ENCODE results near the gene PLAAT2. TPM values are rescaled to one million over a fixed set of nuclear protein-coding genes. Genes with fewer than 3 reads are reported as not detected.
"Not testable (repeated sequence)": the region's sequence is repeated elsewhere in the genome, so short reads cannot be mapped to it uniquely, and the experiment has no call there.

PLAAT2 gene
- total RNA-seq, 1 experiment from 2014 or later, result 2.8 TPM

GRCh38 chr11:63578882-63579281 is 15.7 kb upstream of the PLAAT2 start:
- DNase-seq (ENCODE audit: low read depth), result not testable (repeated sequence)

DNA sequence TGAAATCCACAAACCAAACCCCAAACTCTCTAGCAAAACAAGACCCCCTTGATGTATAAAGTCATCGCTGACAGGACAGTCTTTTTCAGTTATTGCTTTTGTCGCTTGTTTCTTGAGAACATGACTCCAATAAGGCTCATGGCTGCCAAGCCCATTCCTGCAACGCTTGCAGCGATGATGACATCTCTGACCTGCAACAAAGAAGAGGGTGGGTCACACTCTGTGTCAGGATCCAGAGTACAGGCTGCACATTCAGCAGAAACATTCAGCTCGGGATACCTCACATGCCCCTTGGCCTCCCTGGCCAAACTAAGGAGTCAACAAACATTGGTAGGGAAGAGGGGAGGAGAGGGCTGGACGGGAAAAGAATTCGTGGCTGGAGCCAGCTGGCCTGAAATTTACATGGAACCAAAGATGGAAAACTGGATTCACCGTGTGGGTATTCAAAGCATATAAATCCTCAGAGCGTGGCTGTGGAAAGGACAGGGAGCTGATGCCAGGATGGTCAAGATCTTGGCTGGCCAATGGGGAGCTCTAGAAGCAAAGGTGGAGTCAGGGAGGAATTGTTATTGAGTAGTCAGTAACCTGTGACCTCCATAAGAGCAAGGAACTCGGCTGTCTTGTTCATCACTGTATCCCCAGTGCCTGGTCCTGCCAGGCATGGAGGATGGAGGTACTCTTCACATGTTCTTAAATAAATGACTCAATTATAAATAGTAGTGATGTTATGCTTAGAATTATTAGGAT is 11.8 kb upstream of the PLAAT2 start:
- DNase-seq (ENCODE audit: low read depth), result no peak

- DNase-seq (ENCODE audit: low read depth), result peak; percentile 77
These were observed 11.0 kb upstream of the PLAAT2 start for GRCh38 chr11:63573881-63574855.

- DNase-seq (ENCODE audit: low read depth), result no peak
These were observed 9.0 kb upstream of the PLAAT2 start for GRCh38 chr11:63572026-63572688.

GRCh38 chr11:63569570-63569969 is 6.4 kb upstream of the PLAAT2 start:
- DNase-seq (ENCODE audit: low read depth), result no peak

DNA sequence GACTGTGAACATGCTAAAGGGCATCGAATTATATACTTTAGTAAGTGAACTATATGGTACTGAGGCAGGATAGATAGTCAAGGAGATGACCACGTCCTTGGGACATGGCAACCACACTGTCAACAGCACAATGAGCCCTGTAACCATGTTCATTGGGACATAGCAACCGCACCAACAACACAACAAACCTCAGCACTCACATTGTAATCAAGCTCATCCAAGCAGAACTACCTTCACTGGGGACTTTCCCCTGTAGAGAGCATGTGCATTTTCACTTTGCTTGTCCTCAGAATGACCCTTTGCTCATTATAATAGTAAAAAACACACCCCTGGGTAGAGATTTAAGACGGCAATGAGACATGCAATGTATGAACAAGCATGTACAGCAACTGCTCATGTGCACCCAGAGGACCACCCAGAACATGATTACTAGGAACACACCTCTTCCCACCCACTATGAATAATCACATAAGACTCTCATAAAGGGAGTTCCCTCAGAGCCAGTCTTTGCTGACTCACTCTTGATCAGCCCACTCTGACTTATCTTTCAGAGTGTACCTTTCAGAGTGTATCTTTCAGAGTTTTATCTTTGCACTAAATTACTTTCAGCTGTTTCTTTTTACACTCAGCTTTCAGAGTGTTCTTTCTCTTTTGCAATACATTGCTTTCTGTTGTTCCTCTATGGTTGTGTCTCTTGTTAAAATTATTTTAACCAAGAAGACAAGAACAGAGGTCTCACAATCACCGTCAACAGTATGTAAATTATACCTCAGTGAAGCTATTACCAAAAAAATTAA is 4.1 kb upstream of the PLAAT2 start:
- DNase-seq (ENCODE audit: low read depth), result peak; percentile 95

GRCh38 chr11:63564784-63565350 is 1.7 kb upstream of the PLAAT2 start:
- DNase-seq (ENCODE audit: low read depth), result no peak

DNA sequence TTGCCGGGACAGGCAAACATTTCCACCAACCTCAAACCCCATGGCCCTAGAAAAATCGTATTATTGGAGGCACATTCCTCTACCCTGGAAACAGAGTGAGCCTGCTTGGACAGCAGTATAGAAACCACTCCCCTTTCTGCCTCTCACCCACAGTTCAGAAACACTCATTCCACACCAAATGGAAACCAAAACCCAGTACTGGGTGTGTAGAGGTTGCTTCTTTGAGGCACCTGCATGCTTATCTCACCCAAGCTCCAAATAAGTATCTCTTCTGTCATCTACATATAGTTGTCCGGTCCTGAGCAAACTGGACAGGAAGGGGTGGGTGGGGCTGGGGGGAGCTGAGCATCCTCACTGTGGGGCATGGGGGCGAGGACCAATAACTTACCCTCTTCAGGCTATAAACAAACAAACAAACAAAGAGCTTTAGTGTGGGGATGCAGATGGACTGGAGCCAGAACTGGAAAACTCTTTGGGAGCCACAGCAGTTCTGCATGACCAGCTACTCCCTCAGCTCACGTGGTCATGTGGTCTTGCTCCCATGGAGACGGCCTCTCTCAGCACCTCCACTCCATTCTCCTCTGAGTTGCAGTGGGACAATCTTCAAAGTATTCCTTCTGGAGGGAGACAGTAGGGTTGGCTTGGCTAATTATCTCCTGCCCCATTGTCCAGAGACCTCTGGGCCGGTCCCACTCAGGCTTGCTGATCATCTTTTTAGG is 1.0 kb upstream of the PLAAT2 start:
- no peak for DNase-seq (ENCODE audit: low read depth)

GRCh38 chr11:63560506-63561180 is 2.5 kb downstream of the PLAAT2 start:
- DNase-seq (ENCODE audit: low read depth), result peak; percentile 66

DNA sequence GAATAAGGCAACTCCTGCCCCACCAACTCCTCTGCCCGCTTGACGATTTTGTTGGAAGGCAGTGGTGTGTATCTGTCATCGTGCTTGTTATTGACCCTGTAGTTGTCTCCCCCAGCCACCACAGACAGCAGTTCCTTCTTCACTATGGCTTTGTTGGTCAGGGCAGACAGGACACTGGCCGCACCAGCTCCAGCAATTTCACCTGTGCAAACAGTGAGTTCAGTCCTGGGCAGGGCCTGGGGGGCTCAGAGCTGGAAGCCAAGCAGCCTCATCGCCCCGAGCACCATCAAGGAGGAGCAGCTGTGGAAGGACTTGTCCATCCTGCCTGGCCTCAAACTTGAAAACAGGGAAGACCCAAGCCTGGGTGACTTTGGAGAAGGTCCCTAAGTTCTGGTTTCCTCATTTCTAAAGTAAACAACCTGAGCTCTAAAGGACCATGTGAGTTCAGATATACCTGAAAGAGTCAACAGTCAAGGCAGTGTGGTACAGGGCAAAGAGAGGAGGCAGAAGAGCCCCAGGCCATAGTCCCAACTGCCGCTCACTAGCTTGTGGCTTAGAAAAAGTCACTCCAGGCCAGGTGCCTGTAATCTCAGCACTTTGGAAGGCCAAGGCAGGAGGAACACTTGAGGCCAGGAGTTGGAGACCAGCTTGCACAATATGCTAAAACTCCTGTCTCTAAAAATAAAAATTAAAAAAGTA is 4.6 kb downstream of the PLAAT2 start:
- no peak for DNase-seq (ENCODE audit: low read depth)

- no peak for DNase-seq (ENCODE audit: low read depth)
These were observed 5.6 kb downstream of the PLAAT2 start for GRCh38 chr11:63557570-63557969.

DNA sequence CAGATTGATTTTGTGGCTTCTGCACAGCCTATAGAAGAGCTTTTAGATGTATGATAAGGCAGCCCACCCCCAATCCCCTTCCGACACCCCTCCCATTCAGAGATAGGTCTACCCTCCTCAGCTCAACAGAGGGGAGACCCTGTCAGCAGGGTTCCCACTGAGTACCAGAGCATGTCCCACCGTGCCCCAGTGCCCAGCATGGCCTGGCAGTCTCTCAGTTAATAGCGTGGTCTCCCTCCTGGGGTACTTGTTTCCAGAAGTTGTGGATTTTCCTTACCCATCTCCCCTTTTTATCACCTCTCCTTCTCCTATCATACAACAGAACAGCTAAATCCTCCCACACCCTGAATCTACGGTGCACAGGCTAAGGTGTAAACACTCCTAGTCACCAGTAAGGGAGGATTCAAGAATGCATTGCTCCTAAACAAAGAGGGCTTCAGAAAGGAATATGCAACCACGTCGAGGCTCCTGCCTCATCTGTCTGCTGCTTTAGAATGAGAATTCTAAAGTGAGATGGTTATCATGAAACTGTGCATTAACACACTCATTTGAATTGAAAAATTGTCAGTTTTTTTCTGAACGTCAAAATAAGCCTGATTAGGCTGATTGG is 6.7 kb downstream of the PLAAT2 start:
- no peak for DNase-seq (ENCODE audit: low read depth)

DNA sequence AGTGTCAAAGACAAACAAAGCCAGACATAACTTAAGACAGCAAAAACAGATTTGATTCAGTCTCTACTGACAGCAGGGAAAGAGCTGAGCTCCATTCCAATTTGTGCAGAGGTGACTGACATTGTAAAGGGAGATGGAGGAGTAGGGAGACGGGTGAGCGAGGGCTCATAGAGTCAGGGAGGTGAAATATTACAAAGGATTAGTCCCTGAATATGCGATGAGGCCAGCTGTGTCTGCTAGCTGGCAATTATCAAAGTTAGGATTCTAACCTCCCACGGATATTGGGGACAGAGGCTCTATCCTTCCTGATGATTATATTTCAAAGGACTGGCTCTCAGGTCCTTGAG is 8.3 kb downstream of the PLAAT2 start:
- no peak for DNase-seq (ENCODE audit: low read depth)

- peak; percentile 24 for DNase-seq (ENCODE audit: low read depth)
These were observed 9.4 kb downstream of the PLAAT2 start for GRCh38 chr11:63553759-63554158.

GRCh38 chr11:63552921-63553320 is 10.3 kb downstream of the PLAAT2 start:
- DNase-seq (ENCODE audit: low read depth), result no peak

DNA sequence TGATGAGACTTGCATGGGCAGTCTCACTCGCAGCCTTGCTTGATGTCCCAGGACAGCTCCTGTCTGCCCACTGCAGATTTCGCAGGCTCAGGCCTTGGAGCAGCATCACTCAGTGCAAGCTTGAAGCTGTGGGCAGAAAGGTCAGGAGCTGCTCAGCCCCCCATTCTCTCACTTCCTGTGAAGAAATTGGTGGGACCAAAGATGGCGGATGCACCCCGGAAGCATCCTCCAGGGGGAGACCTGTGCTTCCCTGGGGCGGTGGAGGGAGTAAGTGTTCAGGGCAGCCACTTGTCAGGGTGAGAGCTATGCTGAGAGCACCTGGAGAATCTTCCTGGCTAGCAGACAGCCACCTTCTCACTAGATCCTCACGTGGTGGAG is 11.3 kb downstream of the PLAAT2 start:
- no peak for DNase-seq (ENCODE audit: low read depth)

DNA sequence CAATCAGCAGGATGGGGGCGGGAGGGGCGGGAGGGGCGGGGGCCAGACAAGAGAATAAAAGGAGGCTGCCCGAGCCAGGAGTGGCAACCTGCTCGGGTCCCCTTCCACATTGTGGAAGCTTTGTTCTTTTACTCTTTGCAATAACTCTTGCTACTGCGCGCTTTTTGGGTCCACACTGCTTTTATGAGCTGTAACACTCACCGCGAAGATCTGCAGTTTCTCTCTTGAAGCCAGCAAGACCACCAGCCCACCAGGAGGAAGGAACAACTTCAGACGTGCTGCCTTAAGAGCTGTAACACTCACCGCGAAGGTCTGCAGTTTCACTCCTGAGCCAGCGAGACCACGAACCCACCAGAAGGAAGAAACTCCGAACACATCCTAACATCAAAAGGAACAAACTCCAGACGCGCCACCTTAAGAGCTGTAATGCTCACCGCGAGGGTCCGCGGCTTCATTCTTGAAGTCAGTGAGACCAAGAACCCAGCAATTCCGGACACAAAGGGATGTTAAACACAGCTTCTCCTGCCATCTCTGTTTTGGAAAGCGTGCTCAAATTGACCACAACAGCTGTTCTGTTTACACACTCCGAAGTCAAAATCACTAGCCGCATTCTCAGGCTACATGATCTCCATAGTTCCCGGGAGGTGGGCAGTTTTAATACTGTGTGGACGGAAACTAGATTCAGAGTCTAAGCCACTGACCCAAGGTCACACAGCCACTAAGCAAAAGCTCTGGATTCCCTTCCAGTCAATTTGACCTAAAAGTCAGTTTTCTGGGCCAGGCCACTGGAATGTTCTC is 11.9 kb downstream of the PLAAT2 start:
- DNase-seq (ENCODE audit: low read depth), result no peak

GRCh38 chr11:63550156-63550700 is 13.0 kb downstream of the PLAAT2 start:
- not testable (repeated sequence) for DNase-seq (ENCODE audit: low read depth)

All from M059J (cell line).